ENCODE results near the gene CLN5.

CLN5 gene

GRCh38 chr13:77022341-77022740 lies 30.5 kb downstream of the CLN5 start:
- DNase-seq: no peak

- DNase-seq: no peak
Observed at GRCh38 chr13:77026255-77026860, 34.5 kb downstream of the CLN5 start.

GRCh38 chr13:77026861-77027621 lies 35.2 kb downstream of the CLN5 start, which contains the start of gene FBXL3:
FBXL3 (minus strand) TSS chr13:77027159; CDS start chr13:77021860, 5,299 bp downstream.
- DNase-seq: peak; percentile 18 to 60

- DNase-seq: no peak
Observed at GRCh38 chr13:77028202-77028601, 36.3 kb downstream of the CLN5 start.

GRCh38 chr13:77029436-77029835 lies 37.6 kb downstream of the CLN5 start:
- no peak for DNase-seq

- DNase-seq: no peak
Observed at GRCh38 chr13:77031656-77032243, 39.9 kb downstream of the CLN5 start.

- DNase-seq: no peak
Observed at GRCh38 chr13:77033717-77034302, 41.9 kb downstream of the CLN5 start.

GRCh38 chr13:77034881-77035280 lies 43.0 kb downstream of the CLN5 start:
- no peak for DNase-seq

GRCh38 chr13:77036279-77036678 lies 44.4 kb downstream of the CLN5 start:
- DNase-seq: no peak

GRCh38 chr13:77038907-77039480 lies 47.1 kb downstream of the CLN5 start:
- DNase-seq: no peak

GRCh38 chr13:77040076-77040475 lies 48.2 kb downstream of the CLN5 start:
- no peak for DNase-seq

- DNase-seq: no peak
Observed at GRCh38 chr13:77040835-77041234, 49.0 kb downstream of the CLN5 start.

- no peak for DNase-seq
Observed at GRCh38 chr13:77042566-77043177, 50.8 kb downstream of the CLN5 start.

- DNase-seq: no peak
Observed at GRCh38 chr13:77047649-77048343, 55.9 kb downstream of the CLN5 start.

- no peak for DNase-seq
Observed at GRCh38 chr13:77048681-77049080, 56.8 kb downstream of the CLN5 start.

GRCh38 chr13:77053192-77053591 lies 61.3 kb downstream of the CLN5 start:
- DNase-seq: no peak
